Ovary (tissue), 3 donors: ENCODE results near the gene SCN4A.

Source experiments
- EP300 ChIP-seq: sonication (generic); formaldehyde crosslinking; IDR thresholded peaks from one replicate; pipeline ENCODE4 v1.6.1; 2017; ENCODE audit warnings: antibody characterized with exemption
- POLR2A ChIP-seq: fragments of 450-650 bp; IDR thresholded peaks from one replicate; pipeline ENCODE4 v1.6.1; 2017; ENCODE audit warnings: antibody characterized with exemption, mild to moderate bottlenecking, moderate library complexity
- TF ChIP-seq, protein P1 (sequence below), 3 donors: fragments of 450-650 bp in 2 of 3; fragments of 200-600 bp in 1 of 3; IDR thresholded peaks; one replicate each; pipeline versions ENCODE4 v1.5.1 to v1.8.0; 2016 to 2022; ENCODE audit warnings: antibody characterized with exemption in 3 of 3, mild to moderate bottlenecking in 1 of 3
- donor health status: DM: no; HTN: no; CAD: no.

GRCh38 chr17:64020056-64020766 lies 47.5 kb upstream of the SCN4A start, which contains the start of gene ICAM2:
- TF ChIP-seq POLR2A: no peak
- TF ChIP-seq EP300: no peak
- TF ChIP-seq, protein P1, sequence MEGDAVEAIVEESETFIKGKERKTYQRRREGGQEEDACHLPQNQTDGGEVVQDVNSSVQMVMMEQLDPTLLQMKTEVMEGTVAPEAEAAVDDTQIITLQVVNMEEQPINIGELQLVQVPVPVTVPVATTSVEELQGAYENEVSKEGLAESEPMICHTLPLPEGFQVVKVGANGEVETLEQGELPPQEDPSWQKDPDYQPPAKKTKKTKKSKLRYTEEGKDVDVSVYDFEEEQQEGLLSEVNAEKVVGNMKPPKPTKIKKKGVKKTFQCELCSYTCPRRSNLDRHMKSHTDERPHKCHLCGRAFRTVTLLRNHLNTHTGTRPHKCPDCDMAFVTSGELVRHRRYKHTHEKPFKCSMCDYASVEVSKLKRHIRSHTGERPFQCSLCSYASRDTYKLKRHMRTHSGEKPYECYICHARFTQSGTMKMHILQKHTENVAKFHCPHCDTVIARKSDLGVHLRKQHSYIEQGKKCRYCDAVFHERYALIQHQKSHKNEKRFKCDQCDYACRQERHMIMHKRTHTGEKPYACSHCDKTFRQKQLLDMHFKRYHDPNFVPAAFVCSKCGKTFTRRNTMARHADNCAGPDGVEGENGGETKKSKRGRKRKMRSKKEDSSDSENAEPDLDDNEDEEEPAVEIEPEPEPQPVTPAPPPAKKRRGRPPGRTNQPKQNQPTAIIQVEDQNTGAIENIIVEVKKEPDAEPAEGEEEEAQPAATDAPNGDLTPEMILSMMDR (IDR thresholded peaks at IDR 0.05): no peak
